OCI-LY3 (cell line): ENCODE data around the gene EPAS1.

Source experiments
- H2AFZ ChIP-seq: fragments of 200-600, 300-600 bp; shearing (Covaris generic); 2 replicates; pipeline ENCODE4 v1.6.0; 2014; ENCODE audit warnings: antibody characterized with exemption, low read depth, low read length
- H3K27ac ChIP-seq: fragments of 200-600, 300-600 bp; sonication (generic); 2 replicates; pipeline ENCODE4 v1.5.1; 2014; ENCODE audit warnings: mild to moderate bottlenecking, low read length, moderate library complexity, mixed read lengths
- H3K27me3 ChIP-seq: fragments of 200-600, 300-600 bp; sonication (generic); 2 replicates; pipeline ENCODE4 v1.6.1; 2014; ENCODE audit warnings: low read depth, low read length, mixed read lengths
- H3K36me3 ChIP-seq: fragments of 200-600, 300-600 bp; sonication (generic); replicated peaks from 2 replicates; pipeline ENCODE3; 2014; ENCODE audit warnings: low read depth, low read length, mixed read lengths
- H3K4me1 ChIP-seq: fragments of 300-600, 200-600 bp; sonication (generic); 2 replicates; pipeline ENCODE4 v1.6.1; 2014; ENCODE audit warnings: low read length, mixed read lengths
- H3K4me2 ChIP-seq: fragments of 200-600, 300-600 bp; sonication (generic); 2 replicates; pipeline ENCODE4 v1.6.1; 2014; ENCODE audit warnings: low read length, mixed read lengths
- H3K4me3 ChIP-seq: fragments of 300-600, 200-600 bp; sonication (generic); 2 replicates; pipeline ENCODE4 v1.5.1; 2014; ENCODE audit warnings: antibody characterized with exemption, mild to moderate bottlenecking, low read length, moderate library complexity
- H3K79me2 ChIP-seq: fragments of 300-600, 200-600 bp; shearing (Covaris generic); 2 replicates; pipeline ENCODE4 v1.6.1; 2014; ENCODE audit warnings: mild to moderate bottlenecking, low read length, mixed read lengths
- H3K9ac ChIP-seq: fragments of 300-600, 200-600 bp; shearing (Covaris generic); 2 replicates; pipeline ENCODE4 v1.6.0; 2014; ENCODE audit warnings: mild to moderate bottlenecking, low read length, moderate library complexity
- H3K9me3 ChIP-seq: fragments of 200-600, 300-600 bp; shearing (Covaris generic); 2 replicates; pipeline ENCODE4 v1.6.1; 2014; ENCODE audit warnings: low read length, mixed read lengths; ENCODE audit not compliant: insufficient read depth
- H4K20me1 ChIP-seq: fragments of 200-600, 300-600 bp; sonication (generic); 2 replicates; pipeline ENCODE4 v1.6.1; 2016; ENCODE audit warnings: low read length, mixed read lengths; ENCODE audit not compliant: insufficient read depth
- EZH2phosphoT487 ChIP-seq: fragments of 200-600 bp; shearing (Covaris generic); IDR thresholded peaks from 2 replicates; pipeline ENCODE4 v1.6.1; 2018; ENCODE audit warnings: antibody characterized with exemption, mixed run types, low read depth
- TF ChIP-seq, protein P1 (sequence below): fragments of 200-600, 300-600 bp; sonication (generic); IDR thresholded peaks from 2 replicates; pipeline ENCODE4 v1.5.1; 2014; ENCODE audit warnings: antibody characterized with exemption, low read length, low read depth

The EPAS1 gene

DNA sequence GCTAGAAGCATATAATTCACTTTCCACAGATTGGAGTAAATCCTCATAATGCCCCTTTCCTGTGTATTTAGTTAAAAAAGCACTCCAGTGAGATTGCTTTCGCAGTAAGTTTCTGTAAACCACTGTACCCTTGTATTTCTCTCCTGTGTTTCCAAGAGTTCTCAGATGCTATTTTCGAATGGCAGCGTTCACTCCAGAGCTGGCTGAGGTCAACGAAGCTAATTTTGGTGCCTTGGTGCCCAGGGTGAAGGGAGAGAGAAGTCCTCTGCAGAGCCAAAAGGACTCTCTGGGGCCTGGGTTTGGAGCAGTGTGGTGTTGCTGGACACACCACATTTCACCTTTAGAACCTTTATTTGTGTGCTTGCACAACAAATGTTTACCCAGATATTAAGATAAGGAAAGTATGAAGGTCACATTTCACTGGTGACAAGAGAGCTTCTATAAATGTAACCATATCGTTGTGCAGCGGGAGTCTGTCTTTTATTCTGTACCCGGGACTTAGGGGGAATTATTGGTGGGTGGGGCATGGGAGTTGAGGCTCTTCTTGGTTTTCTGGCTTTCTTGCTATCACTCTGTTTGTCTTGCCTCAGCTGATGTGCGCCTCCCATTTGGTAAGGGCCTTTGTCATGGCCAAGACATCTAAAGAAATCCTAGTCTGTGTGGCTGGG, 9.9 kb downstream of the EPAS1 start:
- Histone ChIP-seq H3K9me3 (no peaks in the 10 kb centered on the region), H3K9ac (no peak overlapping the region), H3K27me3 (peaks cover 15% of the 10 kb centered on the region), H2AFZ (no peak overlapping the region), H3K4me1 (no peaks in the 10 kb centered on the region), H3K27ac (no peak overlapping the region), H3K4me2 (no peak overlapping the region), H3K4me3 (no peak overlapping the region), H3K36me3 (no peaks in the 10 kb centered on the region), H3K79me2 (no peaks in the 10 kb centered on the region), H4K20me1 (no peaks in the 10 kb centered on the region)
- TF ChIP-seq EZH2phosphoT487 = no peak
- TF ChIP-seq, protein P1, sequence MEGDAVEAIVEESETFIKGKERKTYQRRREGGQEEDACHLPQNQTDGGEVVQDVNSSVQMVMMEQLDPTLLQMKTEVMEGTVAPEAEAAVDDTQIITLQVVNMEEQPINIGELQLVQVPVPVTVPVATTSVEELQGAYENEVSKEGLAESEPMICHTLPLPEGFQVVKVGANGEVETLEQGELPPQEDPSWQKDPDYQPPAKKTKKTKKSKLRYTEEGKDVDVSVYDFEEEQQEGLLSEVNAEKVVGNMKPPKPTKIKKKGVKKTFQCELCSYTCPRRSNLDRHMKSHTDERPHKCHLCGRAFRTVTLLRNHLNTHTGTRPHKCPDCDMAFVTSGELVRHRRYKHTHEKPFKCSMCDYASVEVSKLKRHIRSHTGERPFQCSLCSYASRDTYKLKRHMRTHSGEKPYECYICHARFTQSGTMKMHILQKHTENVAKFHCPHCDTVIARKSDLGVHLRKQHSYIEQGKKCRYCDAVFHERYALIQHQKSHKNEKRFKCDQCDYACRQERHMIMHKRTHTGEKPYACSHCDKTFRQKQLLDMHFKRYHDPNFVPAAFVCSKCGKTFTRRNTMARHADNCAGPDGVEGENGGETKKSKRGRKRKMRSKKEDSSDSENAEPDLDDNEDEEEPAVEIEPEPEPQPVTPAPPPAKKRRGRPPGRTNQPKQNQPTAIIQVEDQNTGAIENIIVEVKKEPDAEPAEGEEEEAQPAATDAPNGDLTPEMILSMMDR = no peak

DNA sequence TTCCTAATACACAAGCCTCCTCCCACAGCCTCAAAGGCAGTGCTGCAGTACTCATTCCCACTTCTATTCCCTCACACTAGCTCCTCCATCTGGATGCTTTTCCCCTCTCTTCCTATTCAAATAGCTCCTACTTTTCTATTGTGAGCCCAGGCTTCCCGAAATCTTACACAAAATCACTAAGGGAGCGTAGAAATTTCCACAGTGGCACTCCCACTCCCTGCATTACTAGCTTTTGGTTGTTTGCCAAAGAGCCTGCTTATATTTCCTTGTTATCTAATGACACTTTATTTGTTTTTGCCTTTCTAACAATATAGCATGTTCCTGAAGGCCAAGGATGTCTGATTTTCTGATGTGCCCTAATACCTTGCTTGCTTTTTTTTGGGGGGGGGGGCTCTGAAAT, 10.9 kb downstream of the EPAS1 start:
- H3K79me2 ChIP-seq = no peaks in the 10 kb centered on the region
- H3K27me3 ChIP-seq = peaks cover 12% of the 10 kb centered on the region
- H3K27ac ChIP-seq = no peak overlapping the region
- H3K4me3 ChIP-seq = no peak overlapping the region
- no peaks in the 10 kb centered on the region for H4K20me1 ChIP-seq
- H3K36me3 ChIP-seq = no peaks in the 10 kb centered on the region
- no peaks in the 10 kb centered on the region for H3K9me3 ChIP-seq
- no peak overlapping the region for H3K4me2 ChIP-seq
- no peak overlapping the region for H2AFZ ChIP-seq
- no peaks in the 10 kb centered on the region for H3K4me1 ChIP-seq
- no peak overlapping the region for H3K9ac ChIP-seq
- TF ChIP-seq, protein P1 = no peak
- TF ChIP-seq EZH2phosphoT487 = no peak

DNA sequence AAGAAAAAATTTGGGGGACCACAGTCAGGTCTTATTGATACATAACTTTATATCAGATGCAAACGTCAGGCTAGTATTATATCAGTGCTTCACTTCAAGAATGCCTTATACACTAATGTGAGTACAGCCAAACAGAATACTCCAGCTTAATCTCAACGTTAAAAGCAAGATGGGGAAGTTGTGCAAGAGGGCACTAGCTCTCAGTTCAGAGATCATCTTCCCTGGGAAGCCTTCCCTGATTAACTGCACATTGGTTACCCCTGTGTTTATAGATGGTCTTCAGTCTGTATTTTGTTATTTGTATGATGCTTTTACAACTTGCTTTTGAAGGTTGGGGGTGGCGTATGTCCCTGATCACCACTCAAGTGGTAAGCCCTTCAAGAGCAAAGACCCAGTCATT, 11.4 kb downstream of the EPAS1 start:
- Histone ChIP-seq H3K9ac (no peak overlapping the region), H3K4me1 (no peaks in the 10 kb centered on the region), H3K4me2 (no peak overlapping the region), H3K9me3 (no peaks in the 10 kb centered on the region), H3K79me2 (no peaks in the 10 kb centered on the region), H3K27ac (no peak overlapping the region), H3K36me3 (no peaks in the 10 kb centered on the region), H3K4me3 (no peak overlapping the region), H2AFZ (no peak overlapping the region), H4K20me1 (no peaks in the 10 kb centered on the region), H3K27me3 (peaks cover 9% of the 10 kb centered on the region)
- TF ChIP-seq, protein P1 = no peak
- TF ChIP-seq EZH2phosphoT487 = no peak

DNA sequence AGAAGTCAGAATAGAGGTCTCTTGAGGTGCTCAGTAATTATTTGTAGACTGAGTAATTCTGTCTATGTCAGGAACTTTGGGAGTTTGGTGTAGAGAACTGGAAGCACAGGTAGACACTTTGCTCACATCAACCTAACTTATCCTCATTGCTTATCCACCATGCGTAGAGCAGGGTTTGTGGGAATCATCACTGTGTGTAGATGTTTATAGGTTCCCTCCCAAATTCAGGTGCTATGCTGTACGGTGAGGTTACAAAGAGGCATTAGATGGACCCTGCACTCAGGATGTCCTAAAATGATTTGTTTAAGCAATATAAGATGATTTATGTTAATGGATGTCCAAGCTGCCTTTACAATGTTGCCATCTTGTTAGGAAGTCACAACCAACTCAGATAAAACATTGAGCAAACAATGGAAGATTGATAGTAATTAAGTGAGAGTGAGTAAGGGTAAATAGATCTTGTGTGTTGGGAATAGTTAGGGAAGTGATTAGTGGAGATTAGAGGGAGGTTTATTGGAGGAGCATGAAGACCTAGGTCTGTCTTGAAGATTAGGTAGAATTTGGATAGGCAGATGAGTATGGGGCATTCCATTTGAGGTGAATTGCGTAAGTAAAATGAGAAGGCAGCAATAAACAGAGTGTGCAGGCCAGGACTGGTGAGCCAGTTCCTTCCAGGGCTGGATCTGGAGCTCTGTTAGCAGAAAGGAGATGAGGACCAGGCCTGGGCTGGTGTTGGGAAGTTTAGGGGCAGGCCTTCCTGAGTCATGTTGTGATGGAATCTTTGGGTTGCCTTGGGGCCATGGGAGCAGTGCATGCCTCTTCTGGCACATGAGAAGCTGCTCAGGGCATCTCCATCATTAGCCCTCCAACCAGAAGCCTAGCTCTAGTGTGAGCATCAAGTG, 12.1 kb downstream of the EPAS1 start:
- Histone ChIP-seq H3K36me3 (no peaks in the 10 kb centered on the region), H3K9me3 (no peaks in the 10 kb centered on the region), H3K4me1 (no peaks in the 10 kb centered on the region), H4K20me1 (no peaks in the 10 kb centered on the region), H3K79me2 (no peaks in the 10 kb centered on the region), H3K4me3 (no peak overlapping the region), H3K27ac (no peak overlapping the region), H3K4me2 (no peak overlapping the region), H3K9ac (no peak overlapping the region), H2AFZ (no peak overlapping the region), H3K27me3 (peaks cover 4% of the 10 kb centered on the region)
- TF ChIP-seq, protein P1 = no peak
- no peak for TF ChIP-seq EZH2phosphoT487
